Activated T-helper 1 cell treated with anti-CD3 and anti-CD28 coated beads, Interleukin-2, amount 50 U/mL, for 16 hours (primary cell): ENCODE data around the gene ELMOD1.
"Not testable (repeated sequence)": the region's sequence is repeated elsewhere in the genome, so short reads cannot be mapped to it uniquely, and the experiment has no call there.

Experiments used
- DNase-seq, 2 donors: peaks; one replicate each; pipeline ENCODE4 v3.0.0-alpha.2; 2020; ENCODE audit warnings: low read depth in 1 of 2, low spot score in 1 of 2

ELMOD1 gene

DNA sequence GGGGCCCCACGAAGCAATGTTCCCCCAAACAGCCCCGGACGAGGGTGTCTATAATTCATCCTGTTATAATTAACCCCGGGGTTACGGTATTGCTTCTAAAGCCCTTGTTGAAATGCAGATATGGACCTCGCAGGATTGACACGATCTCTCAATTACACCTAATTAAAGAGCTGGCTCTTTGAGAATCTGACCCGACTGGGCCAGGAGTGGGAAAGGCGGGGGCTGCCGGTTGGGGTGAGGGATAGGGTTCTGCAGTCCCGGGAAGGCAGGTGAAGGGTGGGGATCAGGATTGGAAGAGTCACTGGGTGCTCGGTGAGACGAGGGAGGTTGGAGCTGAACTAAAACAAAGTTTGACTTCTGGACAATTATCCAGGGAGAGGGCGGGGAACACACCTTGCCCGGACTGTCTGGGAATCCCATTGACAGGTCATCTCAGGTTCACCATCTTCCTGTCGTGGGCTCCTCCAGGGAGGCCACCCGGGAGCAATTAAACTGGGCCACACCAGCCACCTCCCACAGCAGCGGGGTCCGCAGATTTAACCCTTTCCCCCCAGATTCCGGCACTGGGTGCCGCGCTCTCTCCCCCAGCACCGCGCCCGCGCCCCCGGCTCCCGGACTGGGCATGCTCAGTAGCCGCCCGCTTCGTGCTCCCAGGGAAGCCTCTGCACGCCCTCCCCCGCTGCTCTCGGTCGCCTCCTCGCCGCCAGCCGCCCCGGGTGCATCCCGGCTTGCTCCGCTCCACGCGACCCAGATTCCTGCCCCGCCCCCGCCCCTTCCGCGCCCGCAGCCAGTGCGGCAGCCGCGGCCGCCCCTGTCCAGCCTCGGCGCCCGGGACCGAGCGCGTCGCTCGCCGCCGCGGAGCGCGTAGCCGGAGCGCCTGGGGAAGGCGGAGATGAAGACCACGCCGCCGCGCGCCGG is at the start of gene ELMOD1:
ELMOD1 (plus strand) TSS at position 688 of the 918 bp plus-strand sequence. CDS start 27,043 bp downstream, outside the sequence.
- DNase-seq, result peak in 1 of 2 donors; percentile 4

DNA sequence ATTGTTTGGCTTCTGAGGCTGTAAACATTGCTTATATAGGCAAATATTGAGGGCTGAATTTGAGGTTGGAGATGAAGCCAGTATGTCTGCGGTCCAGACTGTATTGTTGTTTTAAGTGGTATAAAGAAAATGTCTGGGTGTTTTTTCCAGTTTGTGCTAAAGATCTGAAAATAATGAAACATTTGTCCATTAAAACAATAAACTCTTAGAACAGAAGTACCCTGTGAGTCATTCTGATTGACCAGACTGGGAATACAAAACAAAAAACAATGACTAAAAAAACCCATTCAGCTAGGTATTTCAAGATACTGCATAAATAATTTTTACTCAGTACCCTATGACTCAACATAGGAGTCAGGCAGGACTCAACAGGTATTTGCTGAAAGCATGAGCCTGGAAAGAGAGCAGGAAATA is 45.8 kb upstream of the ELMOD1 start:
- no peak for DNase-seq

DNA sequence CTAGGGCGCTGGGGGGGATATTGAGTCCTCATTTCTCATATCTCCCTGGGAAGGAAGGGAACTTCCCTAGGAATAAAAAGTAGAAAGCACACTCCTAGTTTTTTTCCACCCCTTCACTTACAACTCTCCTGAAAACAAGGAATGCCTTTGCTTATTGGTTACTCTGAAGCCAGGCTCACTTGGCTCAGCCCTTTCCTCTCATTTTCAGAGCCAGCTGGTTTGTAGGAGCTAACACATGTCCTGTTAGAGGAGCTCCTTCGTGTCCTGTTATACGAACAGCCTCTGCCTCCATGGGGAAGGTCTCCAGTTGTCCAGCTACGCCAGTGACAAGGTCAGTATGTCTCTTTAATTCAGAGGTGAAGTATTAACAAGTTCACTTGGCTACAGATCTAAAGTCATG is 43.0 kb upstream of the ELMOD1 start:
- no peak for DNase-seq

DNA sequence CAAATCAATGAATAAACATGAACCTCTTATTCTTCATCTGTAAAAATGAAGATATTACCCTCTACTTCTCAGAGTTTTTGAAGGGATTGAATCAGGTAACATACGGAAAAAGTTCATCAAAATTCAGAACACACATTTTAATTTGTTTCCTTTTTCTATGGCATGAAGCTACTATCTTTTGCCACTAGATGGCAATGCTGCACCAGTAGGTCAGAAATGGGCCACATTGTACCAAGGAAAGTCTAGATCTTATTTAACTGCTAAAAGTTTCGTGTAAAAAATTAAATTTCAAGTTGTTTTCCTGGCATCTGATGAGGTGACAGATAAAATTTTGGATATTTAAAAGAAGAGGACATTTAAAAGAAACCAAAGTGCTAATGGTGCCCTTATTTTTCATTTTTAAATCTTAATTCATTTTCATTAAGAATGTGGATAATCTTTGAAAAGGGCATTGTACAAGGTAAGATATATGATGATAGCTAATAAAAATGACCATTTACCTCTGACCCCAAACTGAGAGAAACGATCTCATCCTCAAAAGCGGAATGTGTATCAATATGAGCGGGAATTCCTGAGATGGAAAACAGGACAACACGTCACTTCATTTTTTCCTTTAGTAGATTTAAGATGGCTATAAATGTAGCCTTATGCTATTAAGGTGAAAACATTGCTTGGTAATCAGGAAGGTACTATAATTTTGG is 41.5 kb upstream of the ELMOD1 start:
- no peak for DNase-seq

DNA sequence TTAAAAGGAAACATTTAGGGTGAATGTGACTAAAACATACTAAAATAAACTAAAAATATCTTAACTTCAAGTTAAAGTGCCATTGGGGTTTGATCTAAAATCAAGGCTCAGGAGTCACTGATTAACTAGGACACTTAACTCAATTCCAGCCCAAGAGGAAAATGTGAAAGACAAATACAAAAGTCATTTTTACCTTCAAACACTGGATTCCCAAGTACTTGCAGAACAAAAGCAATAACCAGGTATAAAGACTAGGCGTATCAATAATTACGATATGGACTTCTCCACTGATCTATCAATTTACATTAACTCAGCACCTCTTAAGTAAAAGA is 41.0 kb upstream of the ELMOD1 start:
- DNase-seq, result no peak

DNA sequence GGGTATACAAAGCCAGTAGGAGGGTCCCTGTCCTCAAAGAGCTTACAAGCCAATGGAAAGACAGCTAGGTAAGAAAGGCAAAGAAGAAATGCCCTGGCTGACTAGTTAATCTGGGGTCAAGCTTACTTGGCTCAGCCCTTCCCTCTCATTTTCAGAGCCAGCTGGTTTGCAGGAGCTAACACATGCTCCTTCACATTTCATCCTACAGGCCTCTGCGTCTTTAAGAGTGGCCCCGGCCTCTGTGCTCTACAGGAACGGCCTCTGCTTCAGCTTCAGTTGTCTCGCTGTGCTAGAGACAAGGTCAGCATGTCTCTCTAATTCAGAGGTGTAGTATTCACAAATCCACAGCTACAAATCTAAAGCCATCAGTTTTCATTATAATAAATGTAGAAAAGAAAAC is 40.6 kb upstream of the ELMOD1 start:
- no peak for DNase-seq

DNA sequence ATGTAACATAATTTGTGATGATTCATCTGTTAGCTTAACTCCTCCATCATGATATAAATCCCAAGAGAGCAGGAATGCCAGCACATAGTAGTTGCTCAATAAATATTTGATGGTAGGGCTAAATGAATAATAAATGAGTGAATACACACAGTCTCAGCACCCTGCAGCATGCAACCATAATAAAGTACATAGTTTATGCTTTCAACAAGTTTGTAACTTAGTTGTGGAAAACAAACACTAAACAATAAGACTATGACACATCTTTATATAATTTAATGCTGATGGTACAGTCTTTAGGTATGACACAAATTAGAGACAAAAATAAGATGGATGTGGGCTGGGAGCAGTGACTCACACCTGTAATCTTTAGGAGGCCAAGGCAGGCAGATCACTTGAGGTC is 29.3 kb upstream of the ELMOD1 start:
- no peak for DNase-seq

DNA sequence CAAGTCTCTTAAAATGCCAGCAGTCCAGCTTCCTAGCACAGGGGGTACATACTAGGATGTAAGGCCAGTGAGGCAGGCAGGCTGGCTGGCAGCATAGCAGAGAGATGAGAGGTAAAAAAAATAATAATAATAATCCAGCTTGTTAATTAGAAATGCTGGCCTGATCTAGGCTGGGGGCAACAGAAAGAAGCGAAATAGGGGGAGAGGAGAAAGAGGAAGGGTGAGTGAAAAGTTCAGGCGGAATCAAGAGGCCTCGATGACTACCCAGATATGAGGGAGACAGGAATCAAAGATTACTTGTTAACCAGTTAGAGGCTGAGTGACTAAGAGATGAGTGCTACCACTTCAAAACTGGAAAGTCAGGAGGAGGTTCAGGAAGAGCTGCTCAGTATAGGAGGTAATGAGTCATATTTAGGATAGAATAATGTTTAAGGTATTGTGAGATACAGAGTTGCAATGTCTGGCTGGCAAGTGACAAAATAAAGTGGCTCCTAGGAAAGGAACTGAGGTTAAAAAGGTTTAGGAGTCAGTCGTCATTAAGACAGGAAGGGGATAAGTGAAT is 28.2 kb upstream of the ELMOD1 start:
- no peak for DNase-seq

DNA sequence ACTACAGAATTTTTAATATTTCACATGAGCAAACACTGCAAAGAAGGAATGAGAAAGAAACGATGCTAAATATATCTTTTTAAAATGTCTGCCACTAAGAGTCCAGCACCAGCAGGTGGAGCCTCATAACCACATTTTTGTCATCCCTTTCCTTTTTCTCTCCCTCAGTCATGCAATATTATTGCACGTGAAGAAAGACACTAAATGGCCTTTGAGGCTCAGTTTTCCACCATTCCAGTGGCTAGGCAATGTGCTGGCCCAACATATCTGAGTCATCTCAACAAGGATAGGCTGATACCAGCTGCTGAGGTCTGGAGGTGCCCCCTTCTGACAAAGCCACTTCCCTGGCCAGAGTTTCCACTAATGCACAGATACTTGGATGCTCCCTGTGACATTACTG is 27.2 kb upstream of the ELMOD1 start:
- no peak for DNase-seq

DNA sequence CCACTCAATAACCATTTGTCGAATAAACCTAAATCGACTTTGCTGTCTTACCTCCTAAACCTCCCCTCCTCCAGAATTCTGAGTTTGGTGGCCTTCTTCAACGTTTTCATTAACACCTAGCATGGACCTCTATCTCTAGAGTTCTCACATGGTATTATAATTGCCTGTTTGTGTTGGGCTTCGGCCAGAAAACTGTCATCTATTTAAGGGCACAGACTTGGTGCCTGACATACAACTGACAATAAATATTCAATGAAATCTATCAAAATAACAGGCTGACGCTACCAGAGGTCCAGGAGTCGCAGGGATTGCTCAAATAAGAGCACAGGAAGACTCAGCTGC is 26.1 kb upstream of the ELMOD1 start:
- no peak for DNase-seq

DNA sequence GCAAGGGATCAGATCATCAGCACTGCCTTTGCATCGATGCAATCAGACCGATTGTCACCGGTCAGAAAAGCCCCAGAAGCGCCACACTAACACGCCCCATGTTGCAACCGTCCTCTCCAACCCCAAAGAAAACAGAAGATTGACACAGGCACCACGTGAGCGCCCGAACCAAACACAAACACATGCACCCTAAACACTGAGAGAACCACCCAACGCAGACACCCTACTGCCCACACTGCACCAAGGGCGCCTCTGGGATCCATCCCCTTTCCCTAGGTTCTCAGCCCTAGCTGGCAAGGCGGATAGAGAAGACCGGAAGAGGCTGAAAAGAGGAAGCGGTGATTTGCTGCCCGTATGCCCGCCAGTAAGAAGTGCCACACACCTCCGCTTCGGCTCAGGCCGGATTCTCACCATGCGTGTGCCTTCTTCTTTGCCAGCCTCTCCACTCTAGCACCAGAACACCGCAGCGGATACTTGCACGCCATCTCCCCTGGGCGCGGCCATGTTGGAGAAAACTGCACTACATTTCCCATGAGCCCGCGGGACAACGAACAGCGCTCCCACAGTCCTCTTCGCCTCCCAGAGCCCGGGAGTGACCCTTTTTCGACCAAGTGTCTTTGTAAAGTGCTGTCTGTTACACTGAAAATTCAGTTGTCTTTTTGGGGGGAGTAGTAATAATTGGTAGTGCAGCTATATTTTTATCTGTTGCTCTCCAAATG is 25.6 kb upstream of the ELMOD1 start, which contains the start of gene ALKBH8:
ALKBH8 (minus strand) TSS at position 517 of the 719 bp plus-strand sequence. CDS start 4,842 bp downstream, outside the sequence.
- DNase-seq, result peak; percentile 56 to 65

DNA sequence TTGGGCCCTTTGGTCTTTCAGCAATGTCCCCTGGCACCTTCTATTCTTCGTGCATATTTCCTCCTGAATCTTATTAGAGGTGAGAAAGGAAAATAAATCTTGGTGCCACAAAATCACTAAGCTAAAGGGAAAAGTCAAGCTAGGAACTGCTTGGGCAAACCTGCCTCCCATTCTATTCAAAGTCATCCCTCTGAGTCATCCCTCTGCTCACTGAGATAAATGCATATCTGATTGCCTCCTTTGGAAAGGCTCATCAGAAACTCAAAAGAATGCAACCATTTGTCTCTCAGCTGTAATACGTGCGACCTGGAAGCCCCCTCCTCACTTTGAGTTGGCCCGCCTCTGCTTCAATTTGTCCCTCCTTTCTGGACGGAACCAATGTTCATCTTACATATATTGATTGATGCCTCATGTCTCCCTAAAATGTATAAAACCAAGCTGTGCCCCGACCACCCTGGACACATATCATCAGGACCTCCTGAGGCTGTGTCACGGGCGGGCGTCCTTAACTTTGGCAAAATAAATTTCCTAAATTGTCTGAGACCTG is 24.9 kb upstream of the ELMOD1 start:
- not testable (repeated sequence) for DNase-seq

DNA sequence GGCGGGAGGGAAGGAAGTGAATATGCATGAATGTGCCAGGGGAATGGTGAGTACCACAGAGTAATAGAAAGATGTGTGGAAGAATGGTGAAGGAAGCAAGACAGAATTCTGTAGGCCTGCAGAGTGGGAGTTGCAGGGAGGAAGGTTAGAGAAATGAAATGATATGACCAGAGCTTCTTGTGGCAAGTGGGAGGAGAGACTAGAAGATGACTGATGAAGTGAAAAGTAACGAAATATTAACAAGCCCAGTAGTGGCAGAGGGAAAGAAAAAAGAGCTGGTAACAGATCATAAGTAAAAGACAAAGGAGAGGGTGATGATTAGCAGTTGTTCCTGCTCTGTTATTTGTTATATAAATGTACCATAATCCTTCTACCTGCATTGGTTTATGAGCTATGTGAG is 24.4 kb upstream of the ELMOD1 start:
- DNase-seq, result no peak

DNA sequence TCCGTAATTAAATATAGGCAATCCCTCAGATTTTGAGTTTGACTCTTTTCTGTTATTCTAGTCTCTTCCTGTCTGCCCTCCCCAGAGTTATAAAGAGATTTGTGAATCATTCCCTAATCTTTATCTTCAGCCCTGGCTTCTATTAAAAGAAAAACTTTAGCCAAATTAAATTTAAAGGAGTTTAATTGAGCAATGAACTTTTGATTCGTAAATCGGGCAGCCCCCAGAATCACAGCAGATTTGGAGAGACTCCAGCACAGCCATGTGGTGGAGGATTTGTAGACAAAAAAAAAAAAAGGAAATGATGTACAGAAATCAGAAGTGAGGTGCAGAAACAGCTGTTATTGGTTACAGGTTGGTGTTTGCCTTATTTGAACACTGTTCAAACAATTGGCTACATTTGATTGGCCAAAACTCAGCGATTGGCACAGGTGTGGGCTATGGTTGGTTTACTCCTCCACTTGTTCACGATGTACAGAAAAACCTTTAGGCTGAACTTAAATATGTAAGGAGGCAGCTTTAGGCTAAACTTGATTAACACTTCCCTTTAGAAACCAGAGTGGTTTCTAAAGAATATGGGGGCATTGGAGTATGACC is 23.1 kb upstream of the ELMOD1 start:
- DNase-seq, result no peak

DNA sequence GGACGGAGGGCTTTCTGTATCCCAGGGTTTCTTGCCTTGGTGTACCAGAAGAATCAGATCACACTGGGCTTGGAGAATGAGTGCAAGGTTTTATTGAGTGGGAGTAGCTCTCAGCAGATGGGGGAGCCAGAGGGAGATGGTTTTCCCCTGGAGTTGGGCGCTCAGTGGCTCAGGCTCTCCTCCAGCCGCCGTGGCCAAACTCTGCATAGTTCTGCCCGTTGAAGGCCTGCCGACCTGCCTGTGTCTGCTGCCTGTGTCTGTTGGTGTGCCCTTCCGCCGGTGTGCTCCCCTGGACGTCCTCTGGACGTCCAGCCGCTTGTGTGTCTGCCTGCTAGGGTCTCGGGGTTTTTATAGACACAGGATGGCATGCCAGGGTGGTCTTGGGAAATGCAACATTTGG is 20.9 kb upstream of the ELMOD1 start:
- DNase-seq, result no peak

DNA sequence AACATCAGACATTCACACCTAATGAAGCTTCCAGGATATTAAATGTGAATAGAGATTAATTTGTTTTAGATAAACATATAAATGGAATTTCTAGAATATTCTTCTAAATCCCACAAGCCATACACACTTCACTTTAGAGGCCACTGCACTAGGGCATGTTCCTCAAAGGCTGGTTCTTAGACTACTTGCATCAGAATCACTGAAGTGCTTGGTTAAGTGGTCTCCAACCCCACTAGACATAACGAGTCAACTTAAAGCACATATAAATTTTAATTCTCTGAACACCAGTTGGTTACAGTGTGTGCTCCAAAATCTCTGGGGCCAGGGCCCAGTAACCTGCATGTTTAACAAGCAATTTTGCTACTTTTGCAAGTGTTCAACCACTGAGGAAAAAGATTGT is 17.5 kb upstream of the ELMOD1 start:
- DNase-seq, result no peak

DNA sequence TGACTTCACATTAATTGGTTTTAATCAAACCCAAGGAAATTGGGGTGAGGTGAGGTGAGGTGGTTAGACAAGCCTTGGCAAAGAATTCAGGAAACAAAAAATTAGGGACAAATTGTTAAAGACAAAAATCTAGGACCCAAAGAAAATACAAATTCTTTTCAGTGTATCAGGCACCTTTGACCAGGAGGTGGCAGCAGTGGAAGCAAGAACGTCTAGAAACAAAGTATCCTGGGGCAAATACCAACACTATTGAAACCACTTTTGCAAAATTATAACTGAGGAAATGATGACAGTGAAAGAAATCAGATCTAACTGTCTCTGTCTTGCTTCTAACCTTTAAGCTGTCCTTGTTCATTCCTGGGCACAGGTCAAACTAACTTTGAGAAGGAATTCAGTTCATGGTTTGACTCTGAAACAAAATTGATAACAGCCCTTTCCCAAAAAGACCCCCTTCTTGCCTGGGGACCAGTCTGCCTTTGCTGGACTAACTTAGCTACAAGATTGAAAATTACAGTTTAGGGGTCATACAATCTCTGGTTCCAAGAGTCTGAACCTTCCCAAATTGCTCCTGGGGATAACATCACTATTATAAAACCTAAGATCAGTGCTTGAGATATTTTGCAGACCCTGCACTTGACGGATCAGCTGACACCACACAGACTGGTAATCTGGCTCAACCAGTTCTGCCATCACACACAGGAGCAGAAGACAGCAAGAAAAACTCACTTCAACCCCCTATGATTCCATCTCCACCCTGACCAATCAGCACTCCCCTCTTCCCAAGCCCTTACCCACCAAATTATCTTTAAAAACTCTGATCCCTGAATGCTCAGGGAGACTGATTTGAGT is 14.2 kb upstream of the ELMOD1 start:
- DNase-seq, result not testable (repeated sequence)

DNA sequence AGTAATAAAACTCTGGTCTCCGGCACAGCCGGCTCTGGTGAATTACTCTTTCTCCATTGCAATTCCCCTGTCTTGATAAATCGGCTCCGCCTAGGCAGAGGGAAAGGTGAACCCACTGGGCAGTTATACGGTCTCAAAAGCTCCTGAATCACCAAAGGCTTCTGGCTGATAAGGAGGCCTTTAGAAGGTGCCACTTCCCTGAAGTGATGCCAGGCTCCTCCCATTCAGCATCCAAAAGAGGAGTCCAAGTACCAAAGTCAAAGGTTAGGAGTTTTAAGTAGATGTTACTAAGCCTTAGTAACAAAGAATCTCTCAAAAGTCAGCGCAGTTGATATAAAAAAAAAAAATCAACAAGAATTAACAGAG is 13.6 kb upstream of the ELMOD1 start:
- DNase-seq, result no peak

DNA sequence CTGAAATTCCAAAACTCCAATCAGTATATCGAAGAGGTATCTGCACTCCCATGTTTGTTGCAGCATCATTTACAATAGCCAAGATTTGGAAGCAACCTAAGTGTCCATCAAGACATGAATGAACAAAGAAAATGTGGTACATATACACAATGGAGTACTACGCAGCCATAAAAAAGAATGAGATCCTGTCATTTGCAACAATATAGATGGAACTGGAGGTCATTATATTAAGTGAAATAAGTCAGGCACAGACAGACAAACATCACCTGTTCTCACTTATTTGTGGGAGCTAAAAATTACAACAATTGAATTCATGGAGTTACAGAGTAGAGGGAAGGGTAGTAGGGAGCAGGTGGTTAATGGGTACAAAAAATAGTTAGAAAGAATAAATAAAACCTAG is 11.8 kb upstream of the ELMOD1 start:
- DNase-seq, result not testable (repeated sequence)

DNA sequence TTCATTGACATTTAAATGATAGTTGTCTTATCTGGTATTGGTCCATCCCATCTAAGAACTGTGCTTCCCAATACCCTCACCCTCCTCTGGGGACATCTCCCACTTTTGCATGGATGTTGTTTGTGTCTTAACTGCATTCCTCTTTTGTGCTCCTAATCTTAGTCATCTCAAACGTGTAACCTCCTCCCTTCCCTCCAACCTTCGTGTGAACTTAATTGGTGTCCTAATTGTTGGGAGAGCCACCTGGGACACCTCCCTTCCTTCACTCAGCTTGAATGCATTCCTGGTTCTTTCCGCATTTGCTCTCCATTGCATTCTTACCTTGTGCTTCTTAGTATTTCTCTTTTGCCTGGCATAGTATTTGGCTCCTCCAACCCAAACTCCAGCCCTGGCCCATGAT is 9.8 kb upstream of the ELMOD1 start:
- no peak for DNase-seq
